PFSK-1 (cell line): ENCODE data around the gene GABRP.

Experiments
- POLR2AphosphoS5 ChIP-seq: IDR thresholded peaks from 2 replicates; pipeline ENCODE4 v1.6.1; 2012; ENCODE audit warnings: low read depth, mild to moderate bottlenecking, control low read depth, low read length, moderate library complexity
- SIN3A ChIP-seq: IDR thresholded peaks from 2 replicates; pipeline ENCODE4 v1.6.1; 2012; ENCODE audit warnings: mild to moderate bottlenecking, low read length, moderate library complexity, borderline replicate concordance; ENCODE audit not compliant: insufficient read depth

GRCh38 chr5:170861667-170861916 is 78.1 kb downstream of the GABRP start:
- TF ChIP-seq SIN3A: no peak
- no peak for TF ChIP-seq POLR2AphosphoS5
